Measurements from ENCODE around the gene MKNK1. TPM values are rescaled to one million over a fixed set of nuclear protein-coding genes. Genes with fewer than 3 reads are reported as not detected.

MKNK1 gene
- total and polyA plus RNA-seq, 2 of the 8 experiments (the other 6 are each of a cell fraction or from before 2014, with no cell fraction given), result 13.9 to 21.5 TPM

- TF ChIP-seq CHD7 (IDR thresholded peaks at IDR 0.05; ENCODE audit: insufficient replicate concordance, low read length), result no peak
- TF ChIP-seq NRF1 (IDR thresholded peaks at IDR 0.05; ENCODE audit: low read depth, low read length), result no peak
- TF ChIP-seq YY1 (IDR thresholded peaks at IDR 0.05; ENCODE audit: low read depth, low read length), result no peak
- no peak for TF ChIP-seq ATF3 (IDR thresholded peaks at IDR 0.05; ENCODE audit: insufficient read depth, low read depth, low read length)
- no peak for TF ChIP-seq E2F6 (IDR thresholded peaks at IDR 0.05)
- no peak for TF ChIP-seq MAFK (IDR thresholded peaks at IDR 0.05; ENCODE audit: low read depth, low read length)
- TF ChIP-seq CTBP2 (IDR thresholded peaks at IDR 0.05; ENCODE audit: borderline replicate concordance, insufficient read depth, insufficient read length, low read length), result no peak
- TF ChIP-seq CHD2 (IDR thresholded peaks at IDR 0.05; ENCODE audit: low read length), result no peak
These were observed 34.0 kb downstream of the MKNK1 start (continued) for GRCh38 chr1:46569884-46570725.

Data from H1 (cell line).